Iris pigment epithelial cell (primary cell): Measurements from ENCODE around the gene SLC44A1.
"Not testable (repeated sequence)": the region's sequence is repeated elsewhere in the genome, so short reads cannot be mapped to it uniquely, and the experiment has no call there.

ENCODE experiments used
- DNase-seq: peaks from one replicate; pipeline ENCODE4 v3.0.0-alpha.2; 2011; ENCODE audit warnings: low read depth

The SLC44A1 gene

GRCh38 chr9:105242557-105242956, 1.9 kb upstream of the SLC44A1 start:
- no peak for DNase-seq

- DNase-seq, result peak; percentile 69
Observed at GRCh38 chr9:105243015-105243686, 1.3 kb upstream of the SLC44A1 start.

- DNase-seq, result no peak
Observed at GRCh38 chr9:105244734-105245028, 230 bp downstream of the SLC44A1 start.

- no peak for DNase-seq
Observed at GRCh38 chr9:105245029-105245890, 809 bp downstream of the SLC44A1 start.

GRCh38 chr9:105245891-105246161, 1.4 kb downstream of the SLC44A1 start:
- DNase-seq, result no peak

GRCh38 chr9:105246656-105247173, 2.3 kb downstream of the SLC44A1 start:
- no peak for DNase-seq

GRCh38 chr9:105248691-105249090, 4.2 kb downstream of the SLC44A1 start:
- DNase-seq, result no peak

GRCh38 chr9:105251133-105251532, 6.7 kb downstream of the SLC44A1 start:
- DNase-seq, result no peak

GRCh38 chr9:105251733-105252404, 7.4 kb downstream of the SLC44A1 start:
- no peak for DNase-seq

GRCh38 chr9:105252405-105252756, 7.9 kb downstream of the SLC44A1 start:
- no peak for DNase-seq

- DNase-seq, result no peak
Observed at GRCh38 chr9:105254226-105254625, 9.8 kb downstream of the SLC44A1 start.

GRCh38 chr9:105255421-105255820, 11.0 kb downstream of the SLC44A1 start:
- DNase-seq, result no peak

- not testable (repeated sequence) for DNase-seq
Observed at GRCh38 chr9:105256569-105256968, 12.1 kb downstream of the SLC44A1 start.

- DNase-seq, result no peak
Observed at GRCh38 chr9:105257809-105258208, 13.4 kb downstream of the SLC44A1 start.

GRCh38 chr9:105258225-105258737, 13.8 kb downstream of the SLC44A1 start:
- DNase-seq, result no peak

GRCh38 chr9:105259274-105259673, 14.8 kb downstream of the SLC44A1 start:
- DNase-seq, result no peak

- DNase-seq, result no peak
Observed at GRCh38 chr9:105259731-105260612, 15.5 kb downstream of the SLC44A1 start.

GRCh38 chr9:105262497-105262896, 18.0 kb downstream of the SLC44A1 start:
- no peak for DNase-seq

GRCh38 chr9:105264380-105264779, 19.9 kb downstream of the SLC44A1 start:
- peak; percentile 63 for DNase-seq

- DNase-seq, result not testable (repeated sequence)
Observed at GRCh38 chr9:105268254-105268653, 23.8 kb downstream of the SLC44A1 start.

- DNase-seq, result no peak
Observed at GRCh38 chr9:105269593-105269992, 25.1 kb downstream of the SLC44A1 start.

- DNase-seq, result no peak
Observed at GRCh38 chr9:105270711-105271110, 26.3 kb downstream of the SLC44A1 start.
